Smooth muscle cell of the brain vasculature (primary cell): Measurements from ENCODE around the gene HAT1.
A peak's percentile ranks its signal among the peaks of the same experiment; 100 is the strongest.
"Not testable (repeated sequence)": the region's sequence is repeated elsewhere in the genome, so short reads cannot be mapped to it uniquely, and the experiment has no call there.

Experiments used
- DNase-seq: peaks from one replicate; pipeline ENCODE4 v3.0.0-alpha.2; 2012; ENCODE audit warnings: low read depth, low spot score

Gene HAT1, protein sequence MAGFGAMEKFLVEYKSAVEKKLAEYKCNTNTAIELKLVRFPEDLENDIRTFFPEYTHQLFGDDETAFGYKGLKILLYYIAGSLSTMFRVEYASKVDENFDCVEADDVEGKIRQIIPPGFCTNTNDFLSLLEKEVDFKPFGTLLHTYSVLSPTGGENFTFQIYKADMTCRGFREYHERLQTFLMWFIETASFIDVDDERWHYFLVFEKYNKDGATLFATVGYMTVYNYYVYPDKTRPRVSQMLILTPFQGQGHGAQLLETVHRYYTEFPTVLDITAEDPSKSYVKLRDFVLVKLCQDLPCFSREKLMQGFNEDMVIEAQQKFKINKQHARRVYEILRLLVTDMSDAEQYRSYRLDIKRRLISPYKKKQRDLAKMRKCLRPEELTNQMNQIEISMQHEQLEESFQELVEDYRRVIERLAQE

DNA sequence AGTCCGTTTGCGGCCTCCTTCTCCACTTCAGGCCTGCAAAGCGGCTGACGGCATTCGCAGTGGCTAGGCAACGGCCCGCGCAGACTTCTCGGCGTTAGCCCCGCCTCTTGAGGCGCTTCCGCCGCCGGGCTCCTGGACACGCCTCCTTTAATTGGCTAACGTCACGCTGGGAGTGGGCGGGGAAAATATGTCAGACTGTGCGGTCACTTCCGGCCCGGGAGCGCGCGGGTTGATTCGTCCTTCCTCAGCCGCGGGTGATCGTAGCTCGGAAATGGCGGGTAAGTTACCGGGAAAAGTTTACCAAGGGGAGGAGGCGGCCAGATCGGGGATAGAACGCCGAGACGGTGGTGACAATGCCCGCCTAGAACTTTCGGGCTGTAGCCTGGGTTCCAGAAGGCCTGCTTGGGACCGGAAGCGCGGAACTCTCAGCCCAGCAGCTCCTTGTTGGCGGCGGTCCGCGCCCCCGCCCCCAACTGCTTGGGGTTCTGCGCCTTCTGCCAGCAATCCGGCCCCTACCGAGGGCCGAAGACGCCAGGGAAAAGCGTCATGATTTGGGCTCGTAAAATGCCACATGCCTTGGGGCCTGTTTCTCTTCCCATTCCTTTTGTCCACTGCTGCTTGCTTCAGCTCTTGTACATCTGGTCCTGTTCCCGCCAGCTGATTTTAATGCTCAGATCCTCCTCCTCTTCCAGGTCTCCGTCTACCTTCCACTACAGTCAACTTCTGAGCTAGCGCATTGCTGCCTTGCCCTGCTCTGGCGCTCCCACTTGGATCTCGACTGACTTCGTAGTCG is at the start of gene HAT1:
Gene HAT1, plus strand, starts transcription at position 232 of the 793 bp plus-strand sequence. Its CDS starts 40 bp downstream, at position 272.
- peak; percentile 94 for DNase-seq

- no peak for DNase-seq
These were observed 47.7 kb upstream of the HAT1 start for GRCh38 chr2:171874517-171874916.

DNA sequence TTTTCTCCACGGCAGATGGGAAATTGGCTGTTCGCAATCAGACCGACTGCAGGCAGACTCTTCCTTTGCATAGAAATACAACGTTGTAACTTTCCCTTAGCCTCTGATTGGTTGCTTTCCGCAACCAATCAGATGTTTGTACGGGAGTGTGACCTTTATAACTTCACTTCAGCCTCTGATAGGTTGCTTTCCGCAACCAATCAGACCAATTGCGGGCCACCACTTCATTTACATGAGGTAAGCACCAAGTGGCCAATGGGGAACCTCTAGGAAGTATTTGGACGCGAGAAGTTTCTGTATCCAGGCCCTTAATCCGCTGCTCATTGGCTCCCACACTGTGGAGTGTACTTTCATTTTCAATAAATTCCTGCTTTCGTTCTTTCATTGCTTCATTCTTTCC is 47.3 kb upstream of the HAT1 start:
- no peak for DNase-seq

GRCh38 chr2:171878481-171878993 is 43.7 kb upstream of the HAT1 start:
- peak; percentile 57 for DNase-seq

DNA sequence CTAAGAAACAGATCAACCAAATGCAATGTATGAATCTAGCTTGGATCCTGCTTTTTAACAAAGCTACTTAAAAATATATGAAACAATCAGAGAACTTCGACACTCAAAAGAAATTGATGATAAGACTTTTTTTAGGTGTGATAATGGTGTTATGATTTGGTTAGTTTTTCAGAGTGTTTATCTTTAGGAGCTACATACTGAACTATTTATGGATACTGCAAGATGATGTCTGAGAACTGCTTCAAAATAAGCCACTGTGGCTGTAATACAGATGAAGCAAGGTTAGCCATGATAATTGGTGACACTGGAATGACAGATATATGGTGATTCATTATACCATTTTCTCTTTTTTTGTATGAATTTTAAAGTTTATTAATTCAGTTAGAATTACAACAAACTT is 42.4 kb upstream of the HAT1 start:
- DNase-seq, result no peak

GRCh38 chr2:171880774-171881173 is 41.5 kb upstream of the HAT1 start:
- DNase-seq, result no peak

- no peak for DNase-seq
These were observed 40.0 kb upstream of the HAT1 start for GRCh38 chr2:171882089-171882769.

- DNase-seq, result no peak
These were observed 38.9 kb upstream of the HAT1 start for GRCh38 chr2:171883275-171883893.

DNA sequence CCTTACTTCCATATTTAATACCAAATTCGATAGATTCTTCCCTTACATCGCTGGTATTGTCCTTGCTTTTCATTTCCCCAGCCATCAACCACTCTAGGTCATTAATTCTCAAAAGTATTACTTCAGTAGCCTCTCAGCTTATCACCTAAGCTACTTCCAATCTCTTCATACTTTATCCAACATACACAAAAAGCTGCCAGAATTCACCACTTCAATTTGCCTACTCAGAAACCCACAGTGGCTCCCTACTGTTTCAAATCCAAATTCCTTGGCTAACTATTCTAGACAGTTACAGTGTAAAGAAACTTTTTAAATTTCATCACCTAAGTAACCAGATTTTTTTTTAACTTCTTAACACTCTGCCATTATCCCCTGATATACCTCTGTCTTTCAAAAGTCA is 32.9 kb upstream of the HAT1 start:
- DNase-seq, result no peak

DNA sequence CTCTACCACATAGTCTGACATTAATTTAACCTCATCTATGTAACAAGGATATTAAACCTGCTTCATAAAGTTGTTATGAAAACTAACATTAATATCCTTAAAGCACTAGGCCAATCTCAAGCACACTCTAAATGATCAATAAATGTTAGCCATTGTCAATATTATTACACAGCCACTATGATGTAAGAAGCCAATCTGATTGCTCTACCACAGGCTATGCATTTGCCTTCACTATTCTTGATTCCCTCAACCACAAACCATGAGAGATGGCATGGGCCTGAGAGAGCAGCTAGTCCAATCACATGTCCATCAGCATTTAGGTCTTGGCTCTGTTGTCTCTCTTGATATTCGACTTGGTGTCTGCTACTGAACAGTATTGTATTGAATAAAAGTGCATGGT is 32.5 kb upstream of the HAT1 start:
- DNase-seq, result no peak

GRCh38 chr2:171893196-171893823 is 29.0 kb upstream of the HAT1 start:
- DNase-seq, result no peak

- DNase-seq, result peak; percentile 49
These were observed 28.2 kb upstream of the HAT1 start, which contains the start of gene SLC25A12 for GRCh38 chr2:171893824-171894611. Gene SLC25A12 (minus strand): TSS chr2:171894244. CDS start chr2:171894214, 30 bp downstream.

DNA sequence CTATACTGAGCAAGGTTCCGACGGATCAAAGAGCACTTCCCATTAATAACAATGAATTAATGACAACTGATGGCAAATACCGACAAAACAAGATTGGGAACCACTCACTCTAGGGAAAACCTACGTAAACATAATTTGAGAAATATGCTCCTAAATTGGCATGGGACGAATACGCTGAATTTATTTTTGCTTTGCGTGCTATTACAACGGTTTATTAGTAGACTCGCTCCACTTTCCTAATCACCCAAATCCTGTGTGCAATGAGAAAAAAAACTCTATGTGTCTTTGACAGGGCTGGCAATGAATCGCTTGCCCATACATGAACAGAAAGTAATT is 27.7 kb upstream of the HAT1 start:
- DNase-seq, result no peak

DNA sequence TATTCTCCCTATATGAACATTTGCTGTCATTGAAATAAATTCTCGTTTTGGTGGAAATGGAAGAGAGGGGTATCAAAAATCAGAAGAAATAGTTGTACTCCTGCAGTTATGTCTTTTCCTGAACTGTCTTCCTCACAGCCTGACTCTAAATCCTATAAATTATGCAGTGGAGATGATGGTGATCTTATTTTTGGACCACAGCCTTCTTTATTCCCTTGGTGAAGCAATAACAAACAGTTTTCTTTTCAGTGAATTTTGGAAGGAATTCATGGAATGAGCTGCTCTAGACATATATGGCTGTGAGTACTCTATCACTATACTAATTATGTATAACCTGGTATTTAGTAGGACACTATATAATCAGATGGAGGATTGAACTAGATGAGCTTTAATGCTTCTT is 26.5 kb upstream of the HAT1 start:
- no peak for DNase-seq

DNA sequence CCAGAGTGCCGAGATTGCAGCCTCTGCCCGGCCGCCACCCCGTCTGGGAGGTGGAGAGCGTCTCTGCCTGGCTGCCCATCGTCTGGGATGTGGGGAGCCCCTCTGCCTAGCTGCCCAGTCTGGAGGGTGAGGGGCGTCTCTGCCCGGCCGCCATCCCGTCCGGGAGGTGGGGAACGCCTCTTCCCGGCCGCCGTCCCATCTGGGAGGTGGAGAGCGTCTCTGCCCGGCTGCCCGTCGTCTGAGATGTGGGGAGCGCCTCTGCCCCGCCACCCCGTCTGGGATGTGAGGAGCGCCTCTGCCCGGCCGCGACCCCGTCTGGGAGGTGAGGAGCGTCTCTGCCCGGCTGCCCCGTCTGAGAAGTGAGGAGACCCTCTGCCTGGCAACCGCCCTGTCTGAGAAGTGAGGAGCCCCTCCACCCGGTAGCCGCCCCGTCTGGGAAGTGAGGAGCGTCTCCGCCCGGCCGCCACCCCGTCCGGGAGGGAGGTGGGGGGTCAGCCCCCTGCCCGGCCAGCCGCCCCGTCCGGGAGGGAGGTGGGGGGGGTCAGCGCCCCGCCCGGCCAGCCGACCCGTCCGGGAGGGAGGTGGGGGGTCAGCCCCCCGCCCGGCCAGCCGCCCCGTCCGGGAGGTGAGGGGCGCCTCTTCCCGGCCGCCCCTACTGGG is 22.5 kb upstream of the HAT1 start:
- DNase-seq, result not testable (repeated sequence)

DNA sequence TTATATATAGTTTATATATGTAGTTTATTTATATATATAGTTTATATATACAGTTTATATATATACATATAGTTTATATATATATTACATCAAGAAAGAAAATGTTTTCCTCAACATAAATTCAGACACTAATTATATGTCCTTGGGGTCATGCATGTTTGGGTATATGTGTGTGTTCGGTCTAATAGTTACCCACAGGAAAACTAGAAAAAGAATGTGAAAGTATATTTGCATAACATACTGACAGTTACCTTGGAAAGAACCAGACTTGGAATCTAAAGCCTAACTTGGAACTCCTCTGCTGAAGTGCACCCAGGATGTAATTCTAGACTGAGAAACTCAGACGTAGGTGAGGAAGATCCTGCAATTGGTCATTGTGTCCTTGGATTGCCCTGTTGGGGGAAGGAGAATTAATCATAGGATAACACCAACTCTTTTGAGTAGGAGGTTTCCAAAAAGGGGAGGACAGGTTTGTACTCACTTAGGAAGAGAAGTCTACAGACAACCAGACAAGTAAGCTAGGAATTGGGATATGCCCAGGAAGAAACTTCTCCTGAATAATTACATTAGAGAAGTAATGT is 19.3 kb upstream of the HAT1 start:
- DNase-seq, result no peak

GRCh38 chr2:171908235-171908634 is 14.0 kb upstream of the HAT1 start:
- DNase-seq, result no peak

- no peak for DNase-seq
These were observed 13.0 kb upstream of the HAT1 start for GRCh38 chr2:171909266-171909665.

DNA sequence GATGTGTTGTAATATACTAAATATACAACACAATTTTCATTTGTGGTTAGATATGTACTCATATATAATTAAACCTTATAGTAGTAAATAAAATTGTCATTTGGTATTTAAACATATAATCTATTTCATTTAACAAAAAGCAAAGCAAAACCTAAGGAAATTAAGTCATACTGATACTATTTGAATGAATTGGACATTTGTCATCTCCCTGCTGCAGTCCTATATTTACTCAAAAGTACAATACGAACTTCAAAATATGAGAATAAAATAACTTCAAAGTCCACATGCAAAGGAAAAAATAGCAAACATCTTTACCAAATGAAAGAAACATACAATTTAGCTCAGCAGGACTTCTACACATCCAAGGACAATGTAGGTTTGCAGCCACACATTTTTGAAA is 11.8 kb upstream of the HAT1 start:
- DNase-seq, result no peak
